Suppressor macrophage treated with lipopolysaccharide for 4 hours (primary cell): ENCODE measurements around the gene THOC2.
A peak's percentile ranks its signal among the peaks of the same experiment; 100 is the strongest.
"Not testable (repeated sequence)": the region's sequence is repeated elsewhere in the genome, so short reads cannot be mapped to it uniquely, and the experiment has no call there.

ENCODE experiments used
- DNase-seq: peaks from one replicate; pipeline ENCODE4 v3.0.0-alpha.2; 2020

Gene THOC2

GRCh38 chrX:123734079-123734478, 1.2 kb upstream of the THOC2 start:
- not testable (repeated sequence) for DNase-seq

DNA sequence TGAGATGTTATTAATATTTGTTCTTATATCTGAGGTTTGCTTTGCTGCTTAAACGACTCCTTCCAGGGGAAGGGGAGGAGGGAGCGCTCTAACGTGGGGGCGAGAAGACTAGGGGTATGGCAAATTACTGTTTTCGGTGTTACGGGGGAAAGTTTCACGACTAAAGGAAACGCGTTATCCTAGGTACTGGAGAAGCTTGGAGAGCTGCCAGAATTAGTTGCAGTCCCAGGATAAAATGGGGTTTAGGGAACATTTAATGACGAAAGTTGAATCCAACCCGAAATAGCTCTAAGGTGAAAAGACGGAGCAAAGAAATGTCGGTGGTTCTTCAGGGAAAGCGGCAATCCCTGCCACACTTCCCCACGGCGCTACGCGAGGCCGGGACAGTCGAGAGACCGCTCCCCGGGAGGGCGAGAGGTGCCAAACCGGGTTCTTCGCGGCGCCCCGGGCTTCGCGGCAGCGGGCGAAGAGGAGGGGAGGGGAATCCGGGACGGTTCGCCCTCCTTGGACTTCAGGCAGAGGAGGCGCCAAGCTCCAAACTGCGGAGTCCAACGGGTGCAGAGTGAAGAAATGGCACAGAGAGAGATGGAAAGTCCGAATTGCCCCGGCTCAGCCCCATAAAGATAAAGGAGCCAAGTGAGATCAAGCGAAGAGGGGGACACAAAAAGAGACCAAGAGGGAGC, 724 bp downstream of the THOC2 start:
- no peak for DNase-seq

- peak; percentile 25 for DNase-seq
These were observed 1.4 kb downstream of the THOC2 start for GRCh38 chrX:123731258-123731986.

- no peak for DNase-seq
These were observed 4.3 kb downstream of the THOC2 start for GRCh38 chrX:123728554-123728953.

DNA sequence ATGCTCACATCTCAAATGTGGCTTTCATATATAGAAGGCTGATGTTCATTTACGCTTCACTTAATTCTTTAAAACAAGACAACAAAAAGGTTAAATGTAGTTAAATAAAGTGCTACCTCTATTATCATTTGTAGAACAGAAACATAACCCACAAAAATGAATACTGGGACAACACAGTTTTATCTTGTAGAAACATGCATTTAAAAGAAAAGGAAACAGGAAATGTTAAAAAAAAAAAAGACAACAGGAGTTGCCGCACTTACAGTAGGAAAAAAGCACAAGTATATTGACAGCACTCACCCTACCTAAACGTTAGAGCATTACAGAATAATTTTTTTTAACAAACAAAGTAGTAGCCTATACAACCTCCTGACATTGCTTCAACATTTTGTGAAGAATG, 4.8 kb downstream of the THOC2 start:
- DNase-seq, result no peak

GRCh38 chrX:123722193-123722592, 10.7 kb downstream of the THOC2 start:
- not testable (repeated sequence) for DNase-seq

DNA sequence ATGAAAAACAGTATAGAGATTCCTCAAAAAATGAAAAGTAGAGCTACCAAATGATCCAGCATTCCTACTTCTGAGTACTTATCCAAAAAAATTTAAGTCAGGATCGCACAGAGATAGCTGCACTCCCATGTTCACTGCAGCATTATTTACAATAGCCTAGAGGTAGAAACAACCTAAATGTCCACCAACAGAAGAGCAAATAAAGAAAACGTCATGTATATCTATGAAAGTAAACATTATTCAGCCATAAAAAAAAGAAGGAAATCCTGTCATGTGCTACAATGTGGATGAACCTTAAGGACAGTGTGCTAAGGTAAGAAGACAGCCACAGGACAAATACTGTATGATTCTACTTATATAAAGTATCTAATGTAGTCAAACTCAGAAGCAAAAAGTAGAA, 12.4 kb downstream of the THOC2 start:
- DNase-seq, result no peak

DNA sequence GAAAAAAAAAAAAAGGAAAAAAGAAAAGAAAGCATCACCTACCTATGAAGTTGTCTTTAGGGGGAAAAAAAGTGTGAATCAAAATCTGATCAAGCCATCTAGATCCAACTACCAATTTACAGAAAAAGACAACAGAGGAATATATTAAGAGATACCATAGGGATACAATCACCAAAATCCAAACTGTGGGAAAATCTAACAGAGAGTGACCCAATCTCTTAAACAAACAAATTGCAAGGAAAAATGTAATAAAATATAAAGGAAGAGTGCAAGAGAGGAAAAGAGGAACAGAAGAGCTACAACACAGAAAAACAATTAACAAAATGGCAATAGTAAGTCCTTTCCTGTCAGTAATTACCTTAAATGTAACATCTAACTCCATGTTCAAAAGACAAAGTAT, 19.0 kb downstream of the THOC2 start:
- no peak for DNase-seq

DNA sequence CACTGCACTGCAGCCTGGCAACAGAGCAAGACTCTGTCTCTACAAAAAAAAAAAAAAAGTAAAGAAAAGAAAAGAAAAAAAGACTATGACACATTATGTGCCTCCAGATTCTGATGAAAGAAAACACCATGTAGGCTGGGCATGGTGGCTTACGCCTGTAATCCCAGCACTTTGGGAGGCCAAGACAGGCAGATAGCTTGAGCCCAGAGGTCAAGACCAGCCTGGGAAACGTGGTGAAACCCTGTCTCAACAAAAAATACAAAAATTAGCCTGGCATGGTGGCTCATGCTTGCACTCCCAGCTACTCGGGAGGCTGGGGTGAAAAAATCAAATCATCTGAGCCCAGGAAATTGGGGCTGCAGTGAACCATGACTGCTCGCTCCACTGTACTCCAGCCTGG, 19.4 kb downstream of the THOC2 start:
- no peak for DNase-seq

DNA sequence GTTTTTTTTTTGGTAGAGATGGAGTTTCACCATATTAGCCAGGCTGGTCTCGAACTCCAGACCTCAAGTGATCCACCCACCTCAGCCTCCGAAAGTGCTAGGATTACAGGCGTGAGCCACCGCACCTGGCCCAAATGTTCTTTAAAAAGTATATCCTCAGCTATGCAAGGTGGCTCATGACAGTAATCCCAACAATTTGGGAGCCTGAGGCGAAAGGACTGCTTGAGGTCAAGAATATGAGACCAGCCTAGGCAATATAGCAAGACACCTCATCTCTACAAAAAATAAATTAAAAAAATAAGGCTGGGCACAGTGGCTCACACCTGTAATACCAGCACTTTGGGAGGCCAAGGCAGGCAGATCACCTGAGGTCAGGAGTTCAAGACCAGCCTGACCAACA, 21.7 kb downstream of the THOC2 start:
- DNase-seq, result not testable (repeated sequence)

DNA sequence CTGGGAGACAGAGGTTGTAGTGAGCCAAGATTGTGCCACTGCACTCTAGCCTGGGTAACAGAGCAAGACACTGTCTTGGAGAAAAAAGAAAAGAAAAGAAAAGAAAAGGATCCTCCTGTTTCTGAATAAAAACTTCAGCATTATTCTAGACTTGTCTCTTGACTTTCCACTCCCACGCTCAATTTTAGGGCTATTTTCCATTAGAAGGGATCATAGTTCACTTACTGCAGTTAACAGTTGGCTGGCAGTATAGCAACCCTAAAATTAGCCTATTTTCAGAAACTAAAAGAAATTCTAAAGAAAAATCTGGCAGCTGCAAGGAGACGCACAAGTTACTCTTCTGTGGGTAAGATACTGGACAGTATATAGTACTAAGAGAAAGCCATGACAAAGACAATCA, 28.1 kb downstream of the THOC2 start:
- no peak for DNase-seq

GRCh38 chrX:123698979-123699520, 33.8 kb downstream of the THOC2 start:
- DNase-seq, result no peak

DNA sequence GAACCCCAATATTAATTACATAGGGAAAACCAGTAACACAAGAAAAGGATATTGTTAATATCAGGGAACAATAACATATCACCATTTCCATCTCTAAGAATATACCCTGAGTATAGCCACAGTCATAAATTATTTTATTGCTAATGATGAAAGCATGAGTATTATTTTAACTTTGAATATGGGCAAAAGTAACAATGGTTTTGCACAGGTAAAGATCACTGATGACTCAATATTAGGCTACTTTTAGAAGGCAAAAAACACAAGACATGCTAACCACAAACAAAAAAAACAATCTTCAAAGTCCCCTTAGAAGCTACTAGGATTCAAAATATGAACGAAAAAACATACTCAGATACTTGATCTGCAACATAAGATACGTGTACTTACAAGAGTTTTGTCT, 36.5 kb downstream of the THOC2 start:
- no peak for DNase-seq

- no peak for DNase-seq
These were observed 37.6 kb downstream of the THOC2 start for GRCh38 chrX:123695242-123695641.

- no peak for DNase-seq
These were observed 41.1 kb downstream of the THOC2 start for GRCh38 chrX:123691776-123692175.

DNA sequence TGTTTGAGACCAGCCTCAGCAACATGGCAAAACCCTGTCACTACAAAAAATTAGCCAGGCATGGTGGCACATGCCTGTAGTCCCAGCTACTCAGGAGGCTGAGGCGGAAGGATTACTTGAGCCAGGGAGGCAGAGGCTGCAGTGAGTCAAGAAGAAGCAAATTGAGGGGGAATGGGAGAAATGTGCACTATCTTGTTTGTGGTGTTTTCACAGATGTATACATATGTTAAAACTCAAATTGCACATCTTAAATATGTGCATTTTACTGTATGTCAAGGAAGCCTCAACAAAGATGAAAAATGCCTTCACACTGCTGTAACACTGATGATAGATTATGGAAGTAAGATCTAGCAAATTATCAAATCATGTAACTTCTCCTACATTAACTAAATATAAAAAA, 44.3 kb downstream of the THOC2 start:
- DNase-seq, result no peak

GRCh38 chrX:123685232-123685631, 47.6 kb downstream of the THOC2 start:
- peak; percentile 59 for DNase-seq

GRCh38 chrX:123682186-123682585, 50.7 kb downstream of the THOC2 start:
- DNase-seq, result no peak

DNA sequence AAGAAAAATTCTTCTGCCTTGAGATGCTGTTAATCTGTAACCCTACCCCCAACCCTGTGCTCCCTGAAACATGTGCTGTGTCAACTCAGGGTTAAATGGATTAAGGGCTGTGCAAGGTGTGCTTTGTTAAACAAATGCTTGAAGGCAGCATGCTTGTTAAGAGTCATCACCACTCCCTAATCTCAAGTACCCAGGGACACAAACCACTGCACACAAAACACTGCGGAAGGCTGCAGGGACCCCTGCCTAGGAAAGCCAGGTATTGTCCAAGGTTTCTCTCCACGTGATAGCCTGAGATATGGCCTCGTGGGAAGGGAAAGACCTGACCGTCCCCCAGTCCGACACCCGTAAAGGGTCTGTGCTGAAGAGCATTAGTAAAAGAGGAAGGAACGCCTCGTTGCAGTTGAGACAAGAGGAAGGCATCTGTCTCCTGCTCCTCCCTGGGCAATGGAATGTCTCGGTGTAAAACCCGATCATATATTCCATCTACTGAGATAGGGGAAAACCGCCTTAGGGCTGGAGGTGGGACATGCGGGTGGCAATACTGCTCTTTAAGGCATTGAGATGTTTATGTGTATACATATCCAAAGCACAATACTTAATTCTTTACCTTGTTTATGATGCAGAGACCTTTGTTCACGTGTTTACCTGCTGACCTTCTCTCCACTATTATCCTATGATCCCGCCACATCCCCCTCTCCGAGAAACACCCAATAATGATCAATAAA, 53.0 kb downstream of the THOC2 start:
- DNase-seq, result not testable (repeated sequence)

GRCh38 chrX:123675154-123675553, 57.7 kb downstream of the THOC2 start:
- no peak for DNase-seq

DNA sequence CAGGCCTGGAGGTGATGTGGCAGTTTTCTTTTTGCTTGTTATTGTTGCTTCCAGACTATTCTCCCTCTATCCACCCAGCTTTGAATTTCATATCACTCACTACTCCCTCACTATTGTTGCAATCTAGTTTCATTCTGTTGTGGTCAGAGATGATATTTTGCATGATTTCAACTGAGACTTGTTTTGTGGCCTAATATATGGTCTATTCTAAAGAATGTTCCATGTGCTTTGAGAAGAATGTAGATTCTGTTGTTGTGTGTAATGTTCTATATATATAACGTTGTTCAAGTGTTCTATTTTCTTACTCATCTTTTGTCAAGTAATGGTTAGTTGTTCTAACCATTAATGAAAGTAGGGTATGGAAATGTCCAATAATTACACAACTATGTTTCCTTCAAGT, 59.0 kb downstream of the THOC2 start:
- DNase-seq, result no peak

GRCh38 chrX:123665197-123665596, 67.7 kb downstream of the THOC2 start:
- DNase-seq, result no peak

DNA sequence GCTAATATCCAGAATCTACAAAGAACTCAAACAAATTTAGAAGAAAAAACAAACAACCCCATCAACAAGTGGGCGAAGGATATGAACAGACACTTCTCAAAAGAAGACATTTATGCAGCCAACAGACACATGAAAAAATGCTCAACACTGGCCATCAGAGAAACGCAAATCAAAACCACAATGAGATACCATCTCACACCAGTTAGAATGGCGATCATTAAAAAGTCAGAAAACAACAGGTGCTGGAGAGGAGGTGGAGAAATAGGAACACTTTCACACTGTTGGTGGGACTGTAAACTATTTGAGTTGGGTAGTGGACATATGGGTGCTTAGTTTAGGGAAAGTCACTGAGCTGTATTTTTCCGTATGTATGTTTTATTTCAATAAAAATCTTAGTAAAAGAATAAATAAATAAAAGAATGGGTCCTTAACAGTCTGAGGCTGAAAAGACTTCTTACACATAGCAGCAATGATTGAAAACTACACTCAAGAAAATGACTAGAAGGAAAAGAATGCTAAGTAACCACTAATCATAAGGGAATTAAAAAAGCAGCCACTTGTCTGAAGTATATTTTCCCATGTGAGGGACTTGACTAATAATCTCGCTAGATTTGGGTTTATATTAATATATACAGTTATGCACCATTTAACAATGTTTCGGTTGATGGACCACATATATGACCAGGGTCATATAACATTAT, 68.2 kb downstream of the THOC2 start:
- DNase-seq, result not testable (repeated sequence)
